Measurements from ENCODE around the gene USH2A.

Gene USH2A

DNA sequence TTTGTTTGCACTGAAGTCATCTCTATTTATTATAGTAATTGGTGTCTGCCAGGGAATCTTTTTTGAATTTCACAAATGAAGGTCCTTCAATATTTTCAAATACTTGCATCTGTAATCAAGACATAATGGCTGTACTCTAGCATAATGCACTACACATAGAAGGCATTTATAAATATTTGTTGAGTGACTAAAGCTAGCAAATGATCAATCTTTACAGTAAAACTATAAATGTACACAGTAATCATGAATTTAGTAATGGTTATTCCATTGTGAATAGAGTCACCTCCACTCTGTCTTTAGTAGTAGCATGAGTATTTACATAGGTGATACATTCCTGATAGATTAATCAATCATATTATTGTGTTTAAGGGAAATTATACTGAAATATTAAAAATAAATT lies 119.6 kb downstream of the USH2A start:
- H3K4me3 ChIP-seq (ENCODE audit: low read depth, low read length), result no peak overlapping the region

GRCh38 chr1:216293683-216294082 lies 129.6 kb downstream of the USH2A start:
- H3K4me3 ChIP-seq (ENCODE audit: low read depth, low read length), result no peak overlapping the region

GRCh38 chr1:216290074-216290473 lies 133.2 kb downstream of the USH2A start:
- no peak overlapping the region for H3K4me3 ChIP-seq (ENCODE audit: low read depth, low read length)

- H3K4me3 ChIP-seq (ENCODE audit: low read depth, low read length), result no peak overlapping the region
Measured at GRCh38 chr1:216285052-216285451, 138.2 kb downstream of the USH2A start.

- no peak overlapping the region for H3K4me3 ChIP-seq (ENCODE audit: low read depth, low read length)
Measured at GRCh38 chr1:216281757-216282156, 141.5 kb downstream of the USH2A start.

DNA sequence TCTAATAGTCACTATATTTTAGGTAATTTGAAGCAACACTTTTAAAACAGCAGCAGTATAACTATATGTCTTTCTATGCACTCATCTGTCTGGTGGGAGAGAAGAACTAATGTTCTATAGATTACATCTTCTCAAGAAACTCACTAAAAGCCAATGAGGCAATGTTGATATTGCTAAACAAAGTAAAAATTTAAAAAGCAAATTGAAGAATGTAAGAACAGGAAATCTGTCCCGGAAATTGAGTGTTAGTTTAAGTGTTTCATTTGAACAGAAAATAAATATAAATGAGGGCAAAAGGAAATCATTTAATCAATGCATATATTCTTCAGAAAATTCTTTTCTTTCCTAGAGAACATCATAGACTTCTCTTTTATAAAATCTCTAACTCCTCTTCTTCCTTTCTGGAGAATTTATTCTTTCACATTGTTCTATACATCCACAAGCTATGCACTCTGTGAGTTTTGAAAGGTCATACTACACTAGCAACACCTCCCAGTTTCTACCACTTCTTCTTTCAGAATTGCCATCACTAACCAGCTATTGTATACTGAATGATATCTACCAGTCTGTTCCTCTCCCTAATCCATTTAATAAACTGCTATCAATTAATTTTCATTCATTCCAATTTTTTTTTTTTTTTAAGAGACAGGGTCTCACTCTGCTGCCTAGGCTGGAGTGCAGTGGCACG lies 153.0 kb downstream of the USH2A start:
- H3K4me3 ChIP-seq (ENCODE audit: low read depth, low read length), result no peak overlapping the region

- no peak overlapping the region for H3K4me3 ChIP-seq (ENCODE audit: low read depth, low read length)
Measured at GRCh38 chr1:216261631-216262030, 161.6 kb downstream of the USH2A start.

GRCh38 chr1:216258856-216259255 lies 164.4 kb downstream of the USH2A start:
- no peak overlapping the region for H3K4me3 ChIP-seq (ENCODE audit: low read depth, low read length)

DNA sequence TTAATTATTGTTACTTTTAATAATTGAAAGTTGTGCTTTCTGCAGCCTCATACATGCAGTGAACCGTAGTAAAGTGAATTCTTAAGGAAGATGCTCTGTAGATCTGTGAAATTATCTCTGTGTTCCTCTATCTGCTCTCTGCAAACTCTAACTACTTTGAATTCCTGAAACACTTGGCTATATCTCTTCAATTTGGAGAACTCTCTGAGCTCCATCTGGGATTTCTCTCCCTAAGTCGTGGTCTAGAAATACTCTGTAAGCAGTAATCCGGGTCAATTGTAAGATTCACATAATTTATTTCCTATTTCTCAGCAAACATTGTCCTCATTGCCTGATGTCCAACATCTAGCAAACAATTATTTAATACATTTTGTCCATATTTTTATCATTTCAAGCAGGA lies 164.9 kb downstream of the USH2A start:
- no peak overlapping the region for H3K4me3 ChIP-seq (ENCODE audit: low read depth, low read length)

DNA sequence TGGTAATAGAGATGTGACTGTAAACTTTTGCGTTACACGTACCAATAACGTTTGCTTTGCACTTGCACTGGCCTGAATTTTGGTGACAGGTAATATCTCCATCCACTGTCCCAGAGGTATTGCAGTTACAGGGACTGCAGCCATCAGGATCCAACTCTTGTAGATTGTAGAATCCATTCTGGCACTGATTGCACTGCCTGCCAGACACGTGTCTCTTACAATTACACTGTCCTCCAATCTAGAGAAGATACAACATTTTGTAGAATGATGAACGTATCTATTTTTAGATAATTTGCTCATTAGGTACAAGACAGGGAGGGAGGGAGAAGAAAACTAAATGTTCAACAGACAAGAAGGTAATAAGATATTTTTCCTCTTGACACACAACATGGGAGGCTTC lies 172.4 kb downstream of the USH2A start:
- H3K4me3 ChIP-seq (ENCODE audit: low read depth, low read length), result no peak overlapping the region

GRCh38 chr1:216248628-216249027 lies 174.6 kb downstream of the USH2A start:
- H3K4me3 ChIP-seq (ENCODE audit: low read depth, low read length), result no peak overlapping the region

DNA sequence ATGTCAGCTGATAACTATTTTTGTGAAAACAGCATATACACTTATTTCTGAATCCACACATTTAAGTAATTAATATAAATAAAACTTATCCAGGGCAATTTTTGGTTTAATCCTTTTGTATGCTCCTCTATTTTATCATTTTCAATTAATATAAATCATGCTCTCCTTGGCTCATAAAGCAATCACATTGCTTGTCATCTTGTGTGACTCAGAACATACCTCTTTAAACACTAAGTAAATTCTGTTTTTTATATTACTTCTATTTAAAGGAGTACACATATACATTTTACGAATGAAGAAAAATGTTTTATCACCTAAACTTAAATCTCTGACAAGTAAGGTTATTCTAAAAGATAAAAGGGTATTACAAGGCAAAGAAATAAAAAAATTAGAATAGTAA lies 175.3 kb downstream of the USH2A start:
- no peak overlapping the region for H3K4me3 ChIP-seq (ENCODE audit: low read depth, low read length)

DNA sequence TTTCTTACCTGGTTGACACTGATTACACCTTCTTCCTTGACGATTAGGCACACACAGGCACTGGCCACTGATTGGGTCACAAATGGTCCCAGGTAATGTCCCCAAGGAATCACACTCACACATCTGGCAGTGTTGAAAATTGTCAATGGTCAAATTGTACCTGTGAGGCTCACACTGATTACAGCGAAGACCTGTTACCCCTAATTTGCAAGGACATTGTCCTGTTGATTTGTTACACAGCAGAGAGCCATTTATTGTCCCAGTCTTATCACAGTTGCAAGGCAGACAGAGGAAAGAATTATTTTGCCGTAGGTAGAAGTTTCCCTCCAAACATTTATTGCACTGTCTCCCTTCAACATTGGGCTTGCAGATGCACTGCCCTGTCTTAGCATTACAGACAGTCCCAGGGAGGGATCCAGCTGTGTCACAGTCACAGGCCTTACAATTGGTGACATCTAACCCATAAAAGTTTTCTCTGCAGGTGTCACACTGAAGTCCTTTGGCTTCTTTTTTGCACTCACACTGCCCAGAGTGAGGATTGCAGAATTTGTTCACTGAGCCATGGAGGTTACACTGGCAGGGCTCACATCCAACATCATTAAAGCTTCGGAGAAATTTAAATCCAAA lies 176.6 kb downstream of the USH2A start:
- H3K4me3 ChIP-seq (ENCODE audit: low read depth, low read length), result no peak overlapping the region

DNA sequence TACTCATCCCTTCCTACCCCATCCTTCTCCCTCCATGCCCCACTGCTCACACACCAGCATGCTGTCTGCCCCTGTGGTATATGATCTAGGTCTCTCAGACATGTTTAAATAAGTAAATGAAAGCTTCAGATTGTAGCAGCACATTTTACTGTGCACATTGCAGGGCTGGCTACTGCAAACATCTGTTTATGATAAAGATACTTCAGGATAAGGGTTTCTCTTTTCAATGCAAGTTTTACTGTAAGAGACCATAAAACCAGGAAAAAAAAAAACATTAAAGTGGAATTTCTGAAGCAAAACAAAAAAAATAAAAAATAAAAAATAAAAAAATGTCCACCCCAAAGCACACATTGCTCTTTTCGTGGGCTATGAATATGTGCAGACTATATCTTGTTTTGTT lies 184.4 kb downstream of the USH2A start:
- H3K4me3 ChIP-seq (ENCODE audit: low read depth, low read length), result no peak overlapping the region

DNA sequence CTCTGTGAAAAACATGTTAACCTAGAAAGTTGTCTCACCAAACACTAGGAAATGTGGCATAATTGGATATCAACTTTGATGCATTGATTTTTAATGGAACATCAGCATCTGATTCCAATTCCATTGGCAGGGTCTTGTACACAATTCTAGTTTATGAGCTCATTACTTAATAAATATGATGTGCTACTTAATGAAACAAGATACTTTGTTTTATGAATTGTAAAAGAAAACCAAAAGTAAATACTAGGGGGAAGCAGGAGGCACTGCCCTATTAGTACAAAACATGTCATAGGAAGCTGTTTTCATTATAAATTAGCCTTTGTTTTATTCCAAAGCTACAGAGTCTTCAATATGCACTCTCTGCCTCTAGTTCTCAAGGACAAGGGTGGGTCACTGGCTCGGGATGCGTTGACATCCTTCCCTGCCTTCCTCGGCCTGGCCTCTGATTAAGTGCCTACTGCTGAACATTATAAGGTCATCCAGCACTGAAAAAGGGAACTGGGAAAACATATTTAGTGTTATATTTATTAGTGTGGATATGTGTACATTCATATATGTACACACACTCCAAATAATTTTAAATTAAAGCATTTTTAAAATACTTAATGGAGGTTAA lies 185.2 kb downstream of the USH2A start:
- no peak overlapping the region for H3K4me3 ChIP-seq (ENCODE audit: low read depth, low read length)

- H3K4me3 ChIP-seq (ENCODE audit: low read depth, low read length), result no peak overlapping the region
Measured at GRCh38 chr1:216224233-216224632, 199.0 kb downstream of the USH2A start.

- H3K4me3 ChIP-seq (ENCODE audit: low read depth, low read length), result no peak overlapping the region
Measured at GRCh38 chr1:216223486-216223885, 199.8 kb downstream of the USH2A start.

DNA sequence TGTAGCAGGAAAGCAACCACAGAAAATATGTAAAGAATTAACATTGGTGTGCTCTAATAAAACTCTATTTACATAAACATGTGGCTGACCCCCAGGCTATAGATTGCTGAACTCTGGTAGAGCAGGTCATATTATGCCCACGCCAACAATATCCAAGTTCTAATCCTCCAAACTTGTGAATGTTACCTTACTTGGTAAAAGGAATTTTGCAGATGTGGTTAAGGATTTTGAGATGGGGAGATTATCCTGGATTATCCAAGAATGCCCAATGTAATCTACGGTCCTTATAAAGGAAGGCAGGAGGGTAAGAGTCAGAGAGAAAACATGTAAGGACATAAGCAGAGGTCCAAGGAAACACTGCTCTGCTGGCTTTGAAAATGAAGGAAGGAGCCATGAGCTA lies 201.0 kb downstream of the USH2A start:
- no peak overlapping the region for H3K4me3 ChIP-seq (ENCODE audit: low read depth, low read length)

DNA sequence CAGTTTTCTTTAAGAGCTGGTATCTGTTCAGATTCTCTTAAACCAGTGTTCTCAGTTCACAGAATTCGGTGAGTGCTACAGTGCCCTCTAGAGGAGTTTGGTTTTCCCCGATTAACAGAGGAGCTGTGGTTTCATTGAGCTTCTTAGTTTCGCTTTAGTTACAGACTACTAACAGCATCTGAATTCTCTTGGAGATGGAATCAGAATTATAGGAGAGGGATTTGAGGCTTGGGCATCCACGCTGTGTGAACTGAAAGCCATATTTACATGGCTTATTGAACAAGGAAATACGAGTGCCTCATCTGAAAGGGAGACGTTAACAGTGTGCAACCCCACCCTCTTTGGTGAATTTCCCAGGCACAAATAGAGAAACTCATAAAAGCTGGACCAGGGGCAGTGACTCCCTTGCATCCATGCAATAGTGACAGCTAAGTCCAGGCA lies 202.0 kb downstream of the USH2A start:
- peak overlapping the region; percentile 8 for H3K4me3 ChIP-seq (ENCODE audit: low read depth, low read length)

GRCh38 chr1:216216305-216216704 lies 206.9 kb downstream of the USH2A start:
- H3K4me3 ChIP-seq (ENCODE audit: low read depth, low read length), result no peak overlapping the region

DNA sequence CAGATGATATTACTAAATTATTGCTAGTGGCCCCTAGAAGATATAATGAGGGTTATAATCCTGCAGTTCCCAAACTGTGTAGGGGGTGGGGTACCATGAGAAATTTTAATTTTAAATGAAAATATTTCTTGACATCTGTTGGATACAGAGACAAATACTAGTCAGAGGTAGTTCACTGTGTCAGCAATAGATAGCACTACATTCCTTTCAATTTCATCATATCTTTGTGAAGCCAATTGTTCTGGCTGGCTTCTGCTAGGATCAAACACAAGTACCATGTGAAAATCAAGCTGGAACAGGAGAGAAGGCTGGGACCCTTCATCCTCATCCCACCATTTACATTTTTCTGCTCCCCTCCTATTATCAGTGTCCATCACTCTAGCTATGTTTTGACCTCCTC lies 208.1 kb downstream of the USH2A start:
- H3K4me3 ChIP-seq (ENCODE audit: low read depth, low read length), result no peak overlapping the region

GRCh38 chr1:216212826-216213225 lies 210.4 kb downstream of the USH2A start:
- H3K4me3 ChIP-seq (ENCODE audit: low read depth, low read length), result no peak overlapping the region

All from iPS-11a (cell line).